Endometrium (tissue), 2 donors: Measurements from ENCODE around the gene TRPM2.

Experiments
- FAIRE-seq: peaks from 2 replicates; lab custom pipeline; 2012; peaks lifted over from hg19 to GRCh38; lab: Jason Lieb, UNC
- donor health status: control.
- donor health status: control.

Gene TRPM2

DNA sequence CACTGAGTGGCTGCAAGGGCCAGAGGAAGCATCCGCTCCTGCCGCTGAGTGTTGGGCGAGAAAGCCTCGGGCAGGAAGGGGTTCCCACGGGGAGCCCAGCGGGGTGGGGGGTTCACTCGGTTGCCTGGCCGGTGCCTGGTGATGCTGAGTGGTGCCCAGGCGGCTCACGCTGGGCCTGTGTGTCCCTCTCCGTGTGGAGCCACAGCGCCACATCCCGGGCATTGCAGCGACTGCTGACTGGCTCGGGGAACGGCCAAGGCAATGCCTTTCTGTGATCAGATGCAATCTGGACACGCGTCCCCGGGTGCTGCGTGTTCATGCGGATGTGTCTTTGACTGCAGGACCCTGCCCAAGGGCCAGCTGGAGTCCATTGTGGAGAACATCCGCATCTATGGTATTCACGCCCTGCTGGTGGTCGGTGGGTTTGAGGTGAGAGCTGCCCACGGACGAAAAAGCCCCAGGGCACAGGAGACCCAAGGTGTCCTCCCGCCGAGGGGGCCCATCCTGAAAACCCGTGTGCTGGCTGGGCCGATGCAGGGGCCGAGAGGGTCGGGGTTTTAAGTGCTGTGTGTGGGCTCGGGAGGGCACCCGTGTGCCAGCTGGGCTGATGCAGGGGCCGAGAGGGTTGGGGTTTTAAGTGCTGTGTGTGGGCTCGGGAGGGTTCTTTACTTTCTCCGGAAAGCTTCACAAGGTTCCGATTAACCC is 30.6 kb upstream of the TRPM2 start:
- FAIRE-seq, result no peak

DNA sequence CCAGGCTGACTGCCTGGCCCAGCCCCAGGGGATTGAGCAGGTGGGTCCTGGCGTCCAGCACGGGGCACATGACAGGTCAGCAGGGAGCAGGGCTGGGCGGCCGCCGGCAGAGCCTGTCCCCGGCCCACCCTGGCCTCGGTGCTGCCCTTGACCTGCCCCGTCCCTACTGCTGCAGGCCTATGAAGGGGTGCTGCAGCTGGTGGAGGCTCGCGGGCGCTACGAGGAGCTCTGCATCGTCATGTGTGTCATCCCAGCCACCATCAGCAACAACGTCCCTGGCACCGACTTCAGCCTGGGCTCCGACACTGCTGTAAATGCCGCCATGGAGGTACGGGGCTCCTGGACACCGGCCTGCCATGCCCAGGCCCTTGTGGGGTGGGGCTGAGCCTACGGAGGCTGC is 29.8 kb upstream of the TRPM2 start:
- FAIRE-seq, result no peak

DNA sequence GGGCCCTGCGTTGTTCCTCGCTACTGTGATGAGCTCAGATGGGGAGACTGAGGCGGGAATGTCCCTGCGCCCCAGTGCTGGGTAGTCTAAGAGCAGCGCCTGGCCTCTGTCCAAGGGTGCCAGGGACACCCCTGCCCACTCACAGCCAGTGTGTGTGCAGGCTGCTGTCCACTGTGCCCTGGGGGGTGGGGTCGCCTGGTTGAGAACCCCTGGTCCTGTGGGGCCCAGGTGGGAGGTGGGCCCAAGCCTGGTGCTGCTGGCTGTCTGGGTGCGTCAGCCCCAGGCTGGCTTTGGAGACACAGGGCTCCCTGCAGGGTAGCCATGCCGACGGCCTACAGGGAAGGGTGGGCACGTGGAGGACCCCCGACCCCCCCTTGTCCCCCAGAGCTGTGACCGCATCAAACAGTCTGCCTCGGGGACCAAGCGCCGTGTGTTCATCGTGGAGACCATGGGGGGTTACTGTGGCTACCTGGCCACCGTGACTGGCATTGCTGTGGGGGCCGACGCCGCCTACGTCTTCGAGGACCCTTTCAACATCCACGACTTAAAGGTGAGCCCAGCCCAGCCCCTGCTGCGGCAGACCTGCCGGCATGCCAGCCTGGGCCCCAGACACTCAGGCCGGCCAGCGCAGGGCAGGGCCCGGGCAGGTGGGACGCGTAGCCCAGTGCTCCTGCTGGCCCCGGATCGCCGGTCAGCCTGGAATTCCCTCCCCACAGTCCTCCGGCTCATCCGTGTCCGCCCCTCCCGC is 29.1 kb upstream of the TRPM2 start:
- no peak for FAIRE-seq

DNA sequence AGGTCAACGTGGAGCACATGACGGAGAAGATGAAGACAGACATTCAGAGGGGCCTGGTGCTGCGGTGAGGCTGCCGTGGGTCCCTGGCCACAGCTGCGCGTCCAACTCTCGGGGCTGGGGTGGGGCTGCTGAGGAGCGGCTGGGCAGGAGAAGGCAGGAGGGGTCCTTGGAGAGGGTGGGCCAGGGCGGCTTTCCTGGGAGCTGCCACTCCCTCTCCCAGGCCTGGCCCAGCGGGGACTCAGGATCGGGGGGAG is 28.6 kb upstream of the TRPM2 start:
- FAIRE-seq, result no peak

DNA sequence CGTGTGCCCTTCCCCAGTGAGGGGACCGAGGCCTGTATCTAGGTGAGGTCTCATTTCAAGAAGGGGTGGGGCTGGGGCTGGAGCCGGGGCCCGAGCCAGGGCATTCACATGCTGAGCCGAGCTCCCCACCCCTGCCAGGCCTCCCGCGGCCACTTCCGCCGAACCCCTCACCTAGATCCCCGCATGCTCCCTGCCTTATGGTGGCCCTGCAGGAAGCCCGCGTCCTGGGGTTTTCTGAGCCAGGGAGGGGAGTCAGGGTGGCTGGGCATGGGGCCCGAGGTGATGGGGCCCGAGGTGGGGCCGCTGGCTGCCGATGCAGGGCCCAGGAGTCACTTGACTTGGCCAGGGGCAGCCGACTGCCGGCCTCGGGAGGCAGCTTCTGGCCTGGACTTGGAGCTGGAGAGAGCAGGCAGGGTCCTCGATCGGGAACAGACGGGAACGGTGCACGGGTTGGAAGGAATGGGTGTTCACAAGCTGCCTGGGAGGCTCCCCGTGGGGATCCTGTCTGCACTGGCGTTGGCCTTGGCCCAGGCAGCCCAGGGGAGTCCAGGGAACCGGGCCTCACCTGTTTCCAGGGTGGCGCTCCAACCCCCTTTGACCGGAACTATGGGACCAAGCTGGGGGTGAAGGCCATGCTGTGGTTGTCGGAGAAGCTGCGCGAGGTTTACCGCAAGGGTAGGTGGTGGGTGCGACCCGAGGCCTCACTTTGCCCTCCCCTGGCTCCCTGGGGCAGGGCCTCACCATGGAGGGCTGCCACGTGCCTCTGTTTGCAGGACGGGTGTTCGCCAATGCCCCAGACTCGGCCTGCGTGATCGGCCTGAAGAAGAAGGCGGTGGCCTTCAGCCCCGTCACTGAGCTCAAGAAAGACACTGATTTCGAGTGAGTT is 27.8 kb upstream of the TRPM2 start:
- no peak for FAIRE-seq

- no peak for FAIRE-seq
Measured at GRCh38 chr21:44326272-44326647, 27.2 kb upstream of the TRPM2 start.

DNA sequence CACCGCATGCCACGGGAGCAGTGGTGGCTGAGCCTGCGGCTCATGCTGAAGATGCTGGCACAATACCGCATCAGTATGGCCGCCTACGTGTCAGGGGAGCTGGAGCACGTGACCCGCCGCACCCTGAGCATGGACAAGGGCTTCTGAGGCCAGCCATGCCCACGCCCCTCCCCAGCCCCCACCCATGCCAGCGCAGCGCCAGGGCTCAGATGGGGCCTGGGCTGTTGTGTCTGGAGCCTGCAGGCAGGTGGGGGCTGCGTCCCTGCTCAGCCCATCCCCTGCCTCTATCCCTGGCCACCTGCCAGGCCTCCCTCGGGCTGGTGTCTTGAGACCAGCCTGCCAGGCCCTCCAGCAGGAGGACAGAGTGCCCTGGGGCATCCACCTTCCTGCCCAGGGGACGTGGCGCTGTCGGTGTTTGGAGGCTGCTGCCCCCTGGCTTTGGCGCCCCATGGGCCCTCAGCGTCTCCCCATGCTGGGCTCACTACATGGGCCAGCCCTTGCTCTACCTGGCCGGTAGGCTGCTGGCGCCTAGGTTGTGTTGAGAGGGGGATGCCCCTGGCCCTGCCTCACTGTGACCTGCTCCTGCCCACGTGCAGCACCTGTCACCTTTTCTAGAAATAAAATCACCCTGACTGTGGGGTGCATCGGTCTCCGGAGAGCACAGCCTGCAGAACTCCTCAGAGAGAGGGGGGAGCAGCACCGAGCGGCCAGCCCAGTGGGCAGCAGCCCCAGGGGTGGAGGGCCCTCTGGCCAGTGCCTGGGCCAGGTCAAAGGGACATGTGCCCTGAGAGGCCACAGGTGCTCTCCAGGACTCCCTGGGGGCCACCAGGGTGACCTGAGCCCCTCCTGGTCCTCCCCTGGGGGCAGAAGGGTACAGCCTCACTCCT is 26.5 kb upstream of the TRPM2 start:
- FAIRE-seq, result no peak

DNA sequence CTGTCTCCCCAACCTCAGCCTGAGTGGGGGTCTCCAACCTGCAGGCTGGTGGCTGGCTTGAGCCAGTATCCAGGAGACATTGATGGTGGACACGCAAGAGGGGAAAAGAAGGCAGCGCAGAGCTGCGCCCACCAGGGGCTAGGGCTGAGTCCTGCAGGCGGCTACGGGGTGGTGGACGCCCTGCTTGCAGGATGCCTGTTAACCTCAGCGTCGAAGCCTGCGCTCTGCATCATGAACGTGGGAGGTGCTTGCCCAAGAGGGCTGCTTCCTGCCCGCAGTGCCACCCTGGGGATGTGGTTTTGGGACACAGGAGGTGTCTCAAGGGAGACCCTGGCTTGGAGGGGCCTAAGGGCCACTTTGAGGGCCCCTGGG is 25.8 kb upstream of the TRPM2 start:
- FAIRE-seq, result no peak

GRCh38 chr21:44328242-44328895 is 25.1 kb upstream of the TRPM2 start:
- no peak for FAIRE-seq

GRCh38 chr21:44329086-44329889 is 24.1 kb upstream of the TRPM2 start:
- FAIRE-seq, result no peak

DNA sequence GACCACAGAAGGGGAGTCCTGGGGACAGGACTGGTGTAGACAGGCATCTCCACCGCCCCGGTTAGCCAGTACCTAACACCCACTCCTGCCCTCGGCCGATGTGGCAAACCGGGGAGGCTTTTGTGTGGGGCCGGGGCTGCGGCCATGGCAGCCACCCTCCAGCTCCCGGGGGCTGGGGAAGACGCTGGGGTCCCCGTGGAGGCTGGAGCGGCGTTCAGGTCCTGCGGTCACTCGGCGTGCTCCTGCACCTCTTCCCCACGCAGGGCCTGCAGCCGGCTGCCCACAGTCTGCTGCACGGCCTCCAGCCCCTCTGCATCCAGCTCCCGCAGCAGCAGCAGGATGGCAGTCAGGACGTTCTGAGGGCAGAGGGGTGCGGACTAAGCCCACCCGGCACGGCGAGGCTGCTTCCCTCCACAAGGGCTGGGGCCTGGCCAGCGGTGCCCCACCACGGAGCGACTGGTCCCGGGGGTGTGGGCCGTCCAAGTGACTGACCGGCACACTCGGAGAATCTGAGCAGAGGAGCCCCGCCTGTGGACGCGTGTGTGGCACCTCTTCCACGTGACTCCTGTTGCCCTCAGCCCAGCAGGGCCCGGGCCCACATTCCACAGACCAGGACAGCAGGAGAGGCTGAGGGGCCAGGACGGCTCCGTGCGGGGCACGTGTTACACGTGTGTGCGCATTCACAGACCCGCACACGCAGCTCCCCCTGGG is 23.3 kb upstream of the TRPM2 start:
- no peak for FAIRE-seq

DNA sequence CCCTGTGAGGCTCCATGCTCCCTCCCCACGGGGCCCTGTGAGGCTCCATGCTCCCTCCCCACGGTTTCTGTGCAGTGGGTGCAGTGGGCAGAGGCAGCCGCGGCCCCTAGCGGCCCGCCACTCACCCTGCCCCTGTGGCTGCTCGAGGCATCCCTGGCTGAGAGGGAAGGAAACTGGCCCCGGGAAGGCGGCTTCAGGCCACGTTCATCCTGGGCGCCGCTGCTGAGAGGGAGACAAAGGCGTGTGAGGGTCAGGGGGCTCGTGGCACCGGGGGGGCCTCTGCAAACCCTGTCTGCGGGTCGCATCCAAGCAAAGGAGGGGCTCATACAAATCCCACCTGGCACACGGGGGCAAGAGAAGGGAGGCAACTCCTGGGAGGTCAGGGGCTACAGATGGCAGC is 22.7 kb upstream of the TRPM2 start:
- FAIRE-seq, result no peak

GRCh38 chr21:44331209-44331608 is 22.2 kb upstream of the TRPM2 start:
- FAIRE-seq, result no peak

- FAIRE-seq, result no peak
Measured at GRCh38 chr21:44331650-44332307, 21.6 kb upstream of the TRPM2 start.

GRCh38 chr21:44332383-44332782 is 21.0 kb upstream of the TRPM2 start:
- FAIRE-seq, result no peak

GRCh38 chr21:44332965-44333364 is 20.5 kb upstream of the TRPM2 start:
- FAIRE-seq, result no peak

GRCh38 chr21:44333509-44334328 is 19.7 kb upstream of the TRPM2 start:
- no peak for FAIRE-seq

GRCh38 chr21:44334329-44335030 is 18.9 kb upstream of the TRPM2 start:
- no peak for FAIRE-seq
